MCF 10A (cell line): Measurements from ENCODE around the gene TSR3. TPM values are rescaled to one million over a fixed set of nuclear protein-coding genes. Genes with fewer than 3 reads are reported as not detected.
A peak's percentile ranks its signal among the peaks of the same experiment; 100 is the strongest.

Experiments
- BruUV-seq: library from RNA; stranded (reverse); fragments of 400-500 nt; replicated peaks from 2 replicates; lab custom pipeline; 2021; lab: Mats Ljungman, UMichigan
- CTCF ChIA-PET: fragments of 300-600 bp; sonication (Branson Sonifier 250); formaldehyde crosslinking; extraction: SDS; loops from one replicate; lab custom pipeline; 2021; ENCODE audit warnings: antibody characterized with exemption, inconsistent platforms; lab: Yijun Ruan, JAX
- POLR2A ChIA-PET: fragments of 300-600, 350-650 bp; sonication (Branson Sonifier 250); formaldehyde crosslinking; extraction: SDS; loops from one replicate; lab custom pipeline; 2020; ENCODE audit warnings: antibody characterized with exemption, inconsistent platforms; lab: Yijun Ruan, JAX
- DNase-seq: peaks from one replicate; pipeline ENCODE4 v3.0.0-alpha.2; 2018; ENCODE audit not compliant: unreplicated experiment
- H3K27ac Mint-ChIP-seq: one replicate; pipeline ENCODE4 v1.8.0; 2022; ENCODE audit warnings: mild to moderate bottlenecking, low read depth, mixed read lengths; ENCODE audit not compliant: unreplicated experiment
- H3K27me3 Mint-ChIP-seq: one replicate; pipeline ENCODE4 v1.8.0; 2022; ENCODE audit warnings: mixed read lengths; ENCODE audit not compliant: insufficient read depth, unreplicated experiment
- H3K36me3 Mint-ChIP-seq: one replicate; pipeline ENCODE4 v1.8.0; 2022; ENCODE audit warnings: mild to moderate bottlenecking, moderate library complexity, mixed read lengths; ENCODE audit not compliant: insufficient read depth, unreplicated experiment
- H3K4me1 Mint-ChIP-seq: one replicate; pipeline ENCODE4 v1.8.0; 2022; ENCODE audit warnings: mixed read lengths; ENCODE audit not compliant: insufficient read depth, unreplicated experiment
- H3K4me3 Mint-ChIP-seq: one replicate; pipeline ENCODE4 v1.8.0; 2022; ENCODE audit warnings: mild to moderate bottlenecking, moderate library complexity, mixed read lengths; ENCODE audit not compliant: unreplicated experiment
- H3K9me3 Mint-ChIP-seq: one replicate; pipeline ENCODE4 v1.8.0; 2022; ENCODE audit warnings: mixed read lengths; ENCODE audit not compliant: unreplicated experiment
- intact Hi-C: fragments of 100-400 bp; cut with micrococcal nuclease; formaldehyde crosslinking; loops from 2 replicates; pipeline ENCODE4 v1.14.1; 2022
- total RNA-seq: library from RNA; stranded (reverse); gene quantifications from 2 replicates; pipeline ENCODE4 v1.2.3, GENCODE V29; 2022
- TF ChIP-seq, protein P1 (sequence below): fragments of 200-600 bp; IDR thresholded peaks from one replicate; pipeline ENCODE4 v1.8.0; 2022; ENCODE audit warnings: antibody characterized with exemption, mild to moderate bottlenecking; ENCODE audit not compliant: unreplicated experiment

TSR3 gene
- total RNA-seq, 1 experiment from 2014 or later = 49.6 TPM

DNA sequence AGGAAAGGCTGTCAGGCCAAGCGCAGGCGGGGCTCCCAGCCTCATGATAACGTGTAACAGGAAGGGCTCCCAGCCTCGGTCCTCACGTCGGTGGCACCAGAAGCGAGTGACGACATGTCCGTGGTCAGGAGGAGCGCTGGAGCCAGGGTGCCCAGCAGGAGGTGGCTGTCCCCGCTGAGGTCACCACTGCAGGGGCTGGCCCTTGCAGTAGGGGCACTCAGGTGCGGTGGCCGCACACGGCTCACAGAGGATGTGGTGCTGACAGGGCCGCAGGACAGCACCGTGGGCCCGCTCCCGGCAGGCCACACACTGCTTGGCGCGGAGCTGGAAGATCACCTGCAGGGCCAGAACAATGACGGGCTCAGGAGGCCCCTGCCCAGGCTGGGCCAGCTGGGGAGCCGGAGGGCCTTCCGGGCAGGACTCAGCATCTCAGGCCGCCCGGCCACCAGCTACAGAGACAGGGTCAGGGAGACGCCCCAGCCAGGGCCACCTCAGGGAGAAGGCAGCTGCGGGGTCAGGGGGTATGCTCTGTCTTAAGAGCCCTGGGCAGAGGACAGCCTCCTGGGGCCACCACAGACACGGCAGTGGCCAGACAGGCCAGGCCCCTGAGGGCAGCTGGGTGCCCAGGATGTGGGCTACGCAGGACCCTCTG is 14.5 kb upstream of the TSR3 start:
- no peaks in the 10 kb centered on the region for H3K9me3 Mint-ChIP-seq
- TF ChIP-seq, protein P1, sequence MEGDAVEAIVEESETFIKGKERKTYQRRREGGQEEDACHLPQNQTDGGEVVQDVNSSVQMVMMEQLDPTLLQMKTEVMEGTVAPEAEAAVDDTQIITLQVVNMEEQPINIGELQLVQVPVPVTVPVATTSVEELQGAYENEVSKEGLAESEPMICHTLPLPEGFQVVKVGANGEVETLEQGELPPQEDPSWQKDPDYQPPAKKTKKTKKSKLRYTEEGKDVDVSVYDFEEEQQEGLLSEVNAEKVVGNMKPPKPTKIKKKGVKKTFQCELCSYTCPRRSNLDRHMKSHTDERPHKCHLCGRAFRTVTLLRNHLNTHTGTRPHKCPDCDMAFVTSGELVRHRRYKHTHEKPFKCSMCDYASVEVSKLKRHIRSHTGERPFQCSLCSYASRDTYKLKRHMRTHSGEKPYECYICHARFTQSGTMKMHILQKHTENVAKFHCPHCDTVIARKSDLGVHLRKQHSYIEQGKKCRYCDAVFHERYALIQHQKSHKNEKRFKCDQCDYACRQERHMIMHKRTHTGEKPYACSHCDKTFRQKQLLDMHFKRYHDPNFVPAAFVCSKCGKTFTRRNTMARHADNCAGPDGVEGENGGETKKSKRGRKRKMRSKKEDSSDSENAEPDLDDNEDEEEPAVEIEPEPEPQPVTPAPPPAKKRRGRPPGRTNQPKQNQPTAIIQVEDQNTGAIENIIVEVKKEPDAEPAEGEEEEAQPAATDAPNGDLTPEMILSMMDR = no peak
- no peaks in the 10 kb centered on the region for H3K4me1 Mint-ChIP-seq
- H3K4me3 Mint-ChIP-seq = no peak overlapping the region
- ChIA-PET CTCF (interaction anchor here (0.6 kb wide), 1 partner anchor 46 kb away, joined by 4 read pairs; no protein-coding TSS in a partner anchor), POLR2A (interaction anchor here (0.5 to 1.3 kb wide), 3 partner anchors 17 to 30 kb away, joined by 3 to 7 read pairs (median 3); no protein-coding TSS in a partner anchor)
- DNase-seq = no peak
- peaks cover 29% of the 10 kb centered on the region for H3K36me3 Mint-ChIP-seq
- H3K27me3 Mint-ChIP-seq = no peaks in the 10 kb centered on the region
- no TSS peak for BruUV-seq
- no peak overlapping the region for H3K27ac Mint-ChIP-seq
- intact Hi-C loops = no loop called here

DNA sequence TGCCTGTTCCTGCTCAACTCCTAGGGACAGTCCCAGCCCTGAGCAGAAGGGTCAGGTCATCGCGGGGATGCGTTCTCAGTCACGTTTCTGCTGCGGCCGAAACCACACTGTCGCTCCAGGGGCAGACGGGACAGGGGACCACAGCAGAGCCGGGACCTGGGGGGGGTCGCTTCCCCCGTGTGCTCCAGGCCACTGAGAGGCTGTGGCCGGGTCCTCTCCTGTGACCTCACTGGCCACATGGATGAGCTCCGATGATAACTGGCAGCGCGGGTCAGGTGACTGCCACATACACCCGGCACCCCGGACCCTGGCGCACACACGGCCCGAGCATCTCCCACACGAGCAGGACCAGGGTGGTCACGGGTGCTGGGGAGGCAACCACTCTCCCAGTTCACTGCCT is 12.8 kb upstream of the TSR3 start:
- Mint-ChIP-seq H3K4me1 (no peaks in the 10 kb centered on the region), H3K27me3 (no peaks in the 10 kb centered on the region), H3K4me3 (no peak overlapping the region), H3K9me3 (no peaks in the 10 kb centered on the region), H3K36me3 (peaks cover 29% of the 10 kb centered on the region), H3K27ac (no peak overlapping the region)
- no peak for DNase-seq
- TF ChIP-seq, protein P1 = no peak
- BruUV-seq = no TSS peak
- POLR2A ChIA-PET = interaction anchor here (0.6 to 1.6 kb wide), 2 partner anchors 15 to 56 kb away, joined by 3 to 6 read pairs; partner anchors contain the start of gene UQCC4
- CTCF ChIA-PET = interaction anchor here (0.6 to 1.6 kb wide), 6 partner anchors 11 to 38 kb away, joined by 3 to 7 read pairs (median 3); no protein-coding TSS in a partner anchor
- intact Hi-C loops = no loop called here

DNA sequence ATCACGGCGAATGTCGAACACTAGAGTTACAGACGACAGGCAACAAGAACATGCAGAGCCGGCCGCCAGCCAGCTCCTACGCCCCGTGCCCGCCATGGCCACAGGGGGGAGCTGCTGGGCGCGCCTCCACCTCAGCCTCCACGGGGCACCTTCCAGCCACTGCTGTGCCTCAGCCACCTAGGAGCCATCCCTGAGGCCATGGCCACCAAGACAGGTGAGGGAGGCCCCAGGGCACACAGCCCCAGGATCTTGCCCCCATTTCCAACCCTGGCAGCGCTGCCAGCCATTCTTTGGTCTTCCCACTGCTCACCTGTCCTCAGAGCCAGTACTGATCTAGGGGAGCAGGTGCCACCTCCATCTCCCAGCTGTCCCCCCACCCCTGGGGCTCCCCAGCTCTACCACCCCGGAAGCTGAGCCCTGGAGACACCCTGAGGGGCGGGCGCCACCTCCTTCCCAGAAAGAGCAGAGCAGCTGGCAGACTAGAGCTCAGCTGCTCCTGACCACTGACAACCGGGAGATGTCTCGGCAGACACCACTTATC is 11.9 kb upstream of the TSR3 start:
- POLR2A ChIA-PET = interaction anchor here (0.6 to 1.6 kb wide), 4 partner anchors 15 to 50 kb away, joined by 4 to 6 read pairs (median 5); no protein-coding TSS in a partner anchor
- peak; percentile 65 for DNase-seq
- H3K9me3 Mint-ChIP-seq = no peaks in the 10 kb centered on the region
- no peak overlapping the region for H3K27ac Mint-ChIP-seq
- peaks cover 32% of the 10 kb centered on the region for H3K36me3 Mint-ChIP-seq
- TF ChIP-seq, protein P1 = peak; percentile 69
- no peak overlapping the region for H3K4me3 Mint-ChIP-seq
- intact Hi-C loops = no loop called here
- CTCF ChIA-PET = interaction anchor here (0.6 to 1.6 kb wide), 8 partner anchors 10 to 861 kb away, joined by 3 to 7 read pairs (median 4); no protein-coding TSS in a partner anchor
- H3K4me1 Mint-ChIP-seq = no peaks in the 10 kb centered on the region
- no peaks in the 10 kb centered on the region for H3K27me3 Mint-ChIP-seq
- BruUV-seq = no TSS peak

- no peaks in the 10 kb centered on the region for H3K9me3 Mint-ChIP-seq
- peaks cover 33% of the 10 kb centered on the region for H3K36me3 Mint-ChIP-seq
- TSS peak; percentile 82 for BruUV-seq
- H3K27me3 Mint-ChIP-seq = no peaks in the 10 kb centered on the region
- no peak overlapping the region for H3K4me3 Mint-ChIP-seq
- TF ChIP-seq, protein P1 = no peak
- no peak for DNase-seq
- ChIA-PET CTCF (interaction anchor here (0.6 to 1.6 kb wide), 2 partner anchors 10 to 446 kb away, joined by 3 to 7 read pairs; no protein-coding TSS in a partner anchor), POLR2A (interaction anchor here (0.6 to 0.8 kb wide), 3 partner anchors 16 to 788 kb away, joined by 4 to 6 read pairs (median 4); no protein-coding TSS in a partner anchor)
- intact Hi-C loops = no loop called here
- no peak overlapping the region for H3K27ac Mint-ChIP-seq
- peaks cover 6% of the 10 kb centered on the region for H3K4me1 Mint-ChIP-seq
These were observed 11.1 kb upstream of the TSR3 start for GRCh38 chr16:1362807-1363206.
